BJ (cell line): ENCODE measurements around the gene EIF2S3. TPM values are rescaled to one million over a fixed set of nuclear protein-coding genes. Genes with fewer than 3 reads are reported as not detected.

Experiments used
- CTCF ChIA-PET: fragments of 350-600 bp; formaldehyde crosslinking; extraction: SDS; loops from one replicate; lab custom pipeline; 2021; ENCODE audit warnings: antibody characterized with exemption, inconsistent platforms; lab: Yijun Ruan, JAX
- POLR2A ChIA-PET: fragments of 300-600 bp; sonication (Branson Sonifier 250); formaldehyde crosslinking; extraction: SDS; loops from one replicate; lab custom pipeline; 2021; ENCODE audit warnings: antibody characterized with exemption; lab: Charles Lee
- DNase-seq: peaks from one replicate; pipeline ENCODE4 v3.0.0-alpha.2; 2011; ENCODE audit warnings: low read depth
- H3K27me3 ChIP-seq: 2 replicates; pipeline ENCODE4 v1.6.0; 2011; ENCODE audit warnings: low read length; ENCODE audit not compliant: control insufficient read depth, insufficient read depth
- H3K36me3 ChIP-seq: 2 replicates; pipeline ENCODE4 v1.5.1; 2011; ENCODE audit warnings: low read length; ENCODE audit not compliant: control insufficient read depth, insufficient read depth
- H3K4me3 ChIP-seq: 2 replicates; pipeline ENCODE4 v1.5.1; 2011; ENCODE audit warnings: low read depth, mild to moderate bottlenecking, control low read depth, low read length
- CTCF ChIP-seq: IDR thresholded peaks from 2 replicates; pipeline ENCODE4 v1.5.1; 2011; ENCODE audit warnings: low read depth, mild to moderate bottlenecking, control low read depth, inconsistent platforms, low read length, moderate library complexity; ENCODE audit not compliant: insufficient read depth
- polyA plus RNA-seq: library from polyadenylated mRNA; depleted of rRNA; stranded (reverse); fragments of >200 nt; gene quantifications from 2 replicates; pipeline ENCODE4 v1.2.3, GENCODE V29; 2011

EIF2S3 gene
- polyA plus RNA-seq, 1 experiment: 55.9 TPM

GRCh38 chrX:24097741-24098260, 43.0 kb downstream of the EIF2S3 start:
- DNase-seq: no peak
- CTCF ChIA-PET: no interaction called here
- Histone ChIP-seq H3K27me3 (no peaks in the 10 kb centered on the region), H3K4me3 (no peak overlapping the region), H3K36me3 (no peaks in the 10 kb centered on the region)
- TF ChIP-seq CTCF: no peak
- POLR2A ChIA-PET: no interaction called here

- ChIA-PET POLR2A (no interaction called here), CTCF (interaction anchor here (0.6 kb wide), 1 partner anchor 12 kb away, joined by 3 read pairs; no protein-coding TSS in a partner anchor)
- H3K4me3 ChIP-seq: no peak overlapping the region
- TF ChIP-seq CTCF: no peak
- DNase-seq: no peak
- no peaks in the 10 kb centered on the region for H3K27me3 ChIP-seq
- no peaks in the 10 kb centered on the region for H3K36me3 ChIP-seq
Observed at GRCh38 chrX:24098932-24099331, 44.2 kb downstream of the EIF2S3 start.

- ChIA-PET CTCF (interaction anchor here (0.6 kb wide), 1 partner anchor 11 kb away, joined by 3 read pairs; no protein-coding TSS in a partner anchor), POLR2A (no interaction called here)
- no peak for TF ChIP-seq CTCF
- H3K36me3 ChIP-seq: no peaks in the 10 kb centered on the region
- H3K4me3 ChIP-seq: no peak overlapping the region
- no peak for DNase-seq
- H3K27me3 ChIP-seq: no peaks in the 10 kb centered on the region
Observed at GRCh38 chrX:24099394-24099793, 44.6 kb downstream of the EIF2S3 start.

- CTCF ChIA-PET: no interaction called here
- no peak for DNase-seq
- no peaks in the 10 kb centered on the region for H3K36me3 ChIP-seq
- H3K4me3 ChIP-seq: no peak overlapping the region
- no peaks in the 10 kb centered on the region for H3K27me3 ChIP-seq
- POLR2A ChIA-PET: no interaction called here
- no peak for TF ChIP-seq CTCF
Observed at GRCh38 chrX:24100713-24101112, 46.0 kb downstream of the EIF2S3 start.

- CTCF ChIA-PET: no interaction called here
- TF ChIP-seq CTCF: no peak
- Histone ChIP-seq H3K4me3 (no peak overlapping the region), H3K36me3 (no peaks in the 10 kb centered on the region), H3K27me3 (no peaks in the 10 kb centered on the region)
- POLR2A ChIA-PET: no interaction called here
- no peak for DNase-seq
Observed at GRCh38 chrX:24110069-24110468, 55.3 kb downstream of the EIF2S3 start.
